H9 (cell line): ENCODE results near the gene RPL21. TPM values are rescaled to one million over a fixed set of nuclear protein-coding genes. Genes with fewer than 3 reads are reported as not detected.

Experiments
- DNase-seq: peaks from one replicate; pipeline ENCODE4 v3.0.0-alpha.2; 2017
- H2AFZ ChIP-seq: one replicate; pipeline ENCODE4 v1.6.1; 2013; ENCODE audit warnings: mild to moderate bottlenecking, low read length, control low read depth, moderate library complexity
- H2AK5ac ChIP-seq: 2 replicates; pipeline ENCODE4 v1.6.1; 2013; ENCODE audit warnings: low read length, control low read depth, mixed read lengths; ENCODE audit not compliant: insufficient read length
- H2BK120ac ChIP-seq: one replicate; pipeline ENCODE4 v1.6.1; 2013; ENCODE audit warnings: low read depth, mild to moderate bottlenecking, low read length, control low read depth, inconsistent platforms; ENCODE audit not compliant: poor library complexity, severe bottlenecking
- H2BK12ac ChIP-seq: 2 replicates; pipeline ENCODE4 v1.6.1; 2013; ENCODE audit warnings: low read length, control low read depth, mixed read lengths, low read depth; ENCODE audit not compliant: insufficient read length
- H2BK15ac ChIP-seq: 2 replicates; pipeline ENCODE4 v1.6.1; 2013; ENCODE audit warnings: low read depth, low read length, control low read depth
- H2BK20ac ChIP-seq: one replicate; pipeline ENCODE4 v1.6.1; 2013; ENCODE audit warnings: low read depth, mild to moderate bottlenecking, low read length, control low read depth, inconsistent platforms; ENCODE audit not compliant: poor library complexity, severe bottlenecking
- H2BK5ac ChIP-seq: 2 replicates; pipeline ENCODE4 v1.6.1; 2013; ENCODE audit warnings: low read length, control low read depth, mixed read lengths; ENCODE audit not compliant: insufficient read length
- H3K14ac ChIP-seq: 2 replicates; pipeline ENCODE4 v1.6.1; 2013; ENCODE audit warnings: low read length, control low read depth; ENCODE audit not compliant: insufficient read depth
- H3K18ac ChIP-seq: 2 replicates; pipeline ENCODE4 v1.6.1; 2013; ENCODE audit warnings: low read depth, mild to moderate bottlenecking, mixed read lengths, low read length, control low read depth; ENCODE audit not compliant: insufficient read length
- H3K23ac ChIP-seq: 2 replicates; pipeline ENCODE4 v1.6.1; 2013; ENCODE audit warnings: low read length, control low read depth, mixed read lengths, low read depth; ENCODE audit not compliant: insufficient read length
- H3K23me2 ChIP-seq: 2 replicates; pipeline ENCODE4 v1.6.1; 2013; ENCODE audit warnings: low read depth, mild to moderate bottlenecking, mixed read lengths, low read length, control low read depth; ENCODE audit not compliant: insufficient read length, poor library complexity, severe bottlenecking
- H3K27ac ChIP-seq: 2 replicates; pipeline ENCODE4 v1.5.1; 2013; ENCODE audit warnings: low read length, control low read depth, mixed read lengths, low read depth; ENCODE audit not compliant: insufficient read length
- H3K27me3 ChIP-seq: 2 replicates; pipeline ENCODE4 v1.6.1; 2013; ENCODE audit warnings: low read length, control low read depth, inconsistent platforms; ENCODE audit not compliant: insufficient read depth
- H3K4ac ChIP-seq: 2 replicates; pipeline ENCODE4 v1.6.1; 2013; ENCODE audit warnings: low read depth, mild to moderate bottlenecking, control low read depth, inconsistent platforms, low read length, moderate library complexity
- H3K4me1 ChIP-seq: 2 replicates; pipeline ENCODE4 v1.6.1; 2013; ENCODE audit warnings: low read length, control low read depth, inconsistent platforms; ENCODE audit not compliant: insufficient read depth
- H3K4me2 ChIP-seq: 2 replicates; pipeline ENCODE4 v1.6.1; 2013; ENCODE audit warnings: low read length, control low read depth, mixed read lengths; ENCODE audit not compliant: insufficient read length, insufficient read depth
- H3K56ac ChIP-seq: 2 replicates; pipeline ENCODE4 v1.6.1; 2013; ENCODE audit warnings: low read depth, mild to moderate bottlenecking, mixed read lengths, low read length, control low read depth; ENCODE audit not compliant: insufficient read length
- H3K79me1 ChIP-seq: 2 replicates; pipeline ENCODE4 v1.6.1; 2013; ENCODE audit warnings: low read depth, mild to moderate bottlenecking, moderate library complexity, low read length, control low read depth, inconsistent platforms; ENCODE audit not compliant: insufficient read depth, poor library complexity, severe bottlenecking
- H3K79me2 ChIP-seq: 2 replicates; pipeline ENCODE4 v1.6.1; 2013; ENCODE audit warnings: low read length, control low read depth, inconsistent platforms; ENCODE audit not compliant: insufficient read depth
- H3K9ac ChIP-seq: 2 replicates; pipeline ENCODE4 v1.6.1; 2013; ENCODE audit warnings: low read length, control low read depth, mixed read lengths; ENCODE audit not compliant: insufficient read length; ENCODE audit errors: extremely low read depth
- H3K9me3 ChIP-seq: one replicate; pipeline ENCODE4 v1.6.1; 2013; ENCODE audit warnings: low read depth, low read length, inconsistent platforms; ENCODE audit not compliant: control insufficient read depth
- H3T11ph ChIP-seq: one replicate; pipeline ENCODE4 v1.6.1; 2013; ENCODE audit warnings: mild to moderate bottlenecking, low read length, control low read depth, inconsistent platforms
- H4K20me1 ChIP-seq: one replicate; pipeline ENCODE4 v1.6.1; 2013; ENCODE audit not compliant: control insufficient read depth, insufficient read length, insufficient read depth
- H4K5ac ChIP-seq: 2 replicates; pipeline ENCODE4 v1.6.1; 2013; ENCODE audit warnings: low read depth, mild to moderate bottlenecking, mixed read lengths, low read length, control low read depth; ENCODE audit not compliant: insufficient read length
- H4K8ac ChIP-seq: replicated peaks from 2 replicates; pipeline ENCODE4 v1.6.1; 2013; ENCODE audit warnings: low read length, control low read depth, mixed read lengths, low read depth; ENCODE audit not compliant: insufficient read length
- H4K91ac ChIP-seq: 2 replicates; pipeline ENCODE4 v1.6.1; 2013; ENCODE audit warnings: low read depth, mild to moderate bottlenecking, moderate library complexity, mixed read lengths, low read length, control low read depth; ENCODE audit not compliant: insufficient read length
- H3K27ac Mint-ChIP-seq, 3 experiments: 2 replicates in 2 of 3; 3 replicates in 1 of 3; pipeline ENCODE4 v1.8.0; 2020 to 2021; ENCODE audit warnings: mixed read lengths in 3 of 3, mild to moderate bottlenecking in 1 of 3, moderate library complexity in 1 of 3
- H3K27me3 Mint-ChIP-seq: 2 replicates; pipeline ENCODE4 v1.8.0; 2021; ENCODE audit warnings: low read depth, mild to moderate bottlenecking, moderate library complexity, mixed read lengths
- H3K36me3 Mint-ChIP-seq, 3 experiments: 2 replicates in 2 of 3; 3 replicates in 1 of 3; pipeline ENCODE4 v1.8.0; 2020 to 2021; ENCODE audit warnings: low read depth in 3 of 3, mixed read lengths in 3 of 3; ENCODE audit not compliant: insufficient read depth in 1 of 3
- H3K4me1 Mint-ChIP-seq, 2 experiments: 2 replicates each; pipeline ENCODE4 v1.8.0; 2020; ENCODE audit warnings: mixed read lengths in 2 of 2
- H3K4me3 Mint-ChIP-seq, 2 experiments: 2 replicates in 1 of 2; 3 replicates in 1 of 2; pipeline ENCODE4 v1.8.0; 2020 to 2021; ENCODE audit warnings: mild to moderate bottlenecking in 2 of 2, mixed read lengths in 2 of 2, moderate library complexity in 1 of 2
- H3K9me3 Mint-ChIP-seq, 2 experiments: 2 replicates in 1 of 2; 3 replicates in 1 of 2; pipeline ENCODE4 v1.8.0; 2020; ENCODE audit warnings: mild to moderate bottlenecking in 2 of 2, mixed read lengths in 2 of 2, moderate library complexity in 1 of 2
- CTCF ChIP-seq: fragments of 200-600 bp; sonication (generic); conservative IDR thresholded peaks from 3 replicates; pipeline ENCODE4 v1.8.0; 2021; ENCODE audit warnings: antibody characterized with exemption, mild to moderate bottlenecking
- WGBS: extraction: QIAGEN DNeasy Blood & Tissue Kit; methylation state at CpG from one replicate; pipeline ENCODE4 v1.1.7; 2013; ENCODE audit warnings: missing lambda C conversion rate, low lambda C conversion rate, mixed read lengths; ENCODE audit not compliant: insufficient read length; ENCODE audit errors: extremely low coverage; 5-methylcytosine and 5-hydroxymethylcytosine counted together
- total RNA-seq: library from RNA; stranded (reverse); gene quantifications from 2 replicates; pipeline ENCODE4 v1.2.1, GENCODE V29; 2021

The RPL21 gene
- total RNA-seq, 1 experiment from 2014 or later: 1,099 TPM

- no peaks in the 10 kb centered on the region; the same call in 1 of the 2 replicates for H3K27me3 ChIP-seq
- H4K91ac ChIP-seq: no peak overlapping the region
- no peak overlapping the region for H3K23ac ChIP-seq
- no peak for DNase-seq
- no peak overlapping the region for H3K4me2 ChIP-seq
- H2BK120ac ChIP-seq: no peak overlapping the region
- no peaks in the 10 kb centered on the region for H3K9me3 ChIP-seq
- no peaks in the 10 kb centered on the region; the same call in 1 of the 2 replicates for H3K4me1 ChIP-seq
- H3K56ac ChIP-seq: no peak overlapping the region
- H3K18ac ChIP-seq: no peak overlapping the region
- no peaks in the 10 kb centered on the region for H3K9me3 Mint-ChIP-seq
- no peak overlapping the region for H3K9ac ChIP-seq
- no CpG with 5 or more reads among the region's 5 CpGs for WGBS
- no peak overlapping the region for H4K5ac ChIP-seq
- H2AFZ ChIP-seq: no peak overlapping the region
- H3K79me2 ChIP-seq: no peaks in the 10 kb centered on the region
- no peak overlapping the region for H3K27ac ChIP-seq
- no peak overlapping the region for H2BK12ac ChIP-seq
- H3K27ac Mint-ChIP-seq: no peak overlapping the region; a peak in 1 of 7 replicates
- no peak overlapping the region for H3T11ph ChIP-seq
- H3K23me2 ChIP-seq: no peaks in the 10 kb centered on the region
- H4K8ac ChIP-seq: no peak overlapping the region
- no peaks in the 10 kb centered on the region for H4K20me1 ChIP-seq
- peaks cover 25 to 30% of the 10 kb centered on the region in 2 experiments for H3K4me1 Mint-ChIP-seq
- TF ChIP-seq CTCF: no peak
- H3K4me3 Mint-ChIP-seq: no peak overlapping the region
- H3K27me3 Mint-ChIP-seq: no peaks in the 10 kb centered on the region
- H3K4ac ChIP-seq: no peak overlapping the region
- H3K14ac ChIP-seq: no peak overlapping the region
- H2BK20ac ChIP-seq: no peak overlapping the region
- no peak overlapping the region for H2BK5ac ChIP-seq
- no peak overlapping the region for H2BK15ac ChIP-seq
- no peaks in the 10 kb centered on the region for H3K79me1 ChIP-seq
- no peak overlapping the region for H2AK5ac ChIP-seq
- H3K36me3 Mint-ChIP-seq: peaks cover 0 to 10% (median 0%) of the 10 kb centered on the region in 3 experiments; a peak in 3 of 7 replicates
These were observed 8.7 kb upstream of the RPL21 start for GRCh38 chr13:27242702-27243101.
